ENCODE data around the gene CASS4.

DNA sequence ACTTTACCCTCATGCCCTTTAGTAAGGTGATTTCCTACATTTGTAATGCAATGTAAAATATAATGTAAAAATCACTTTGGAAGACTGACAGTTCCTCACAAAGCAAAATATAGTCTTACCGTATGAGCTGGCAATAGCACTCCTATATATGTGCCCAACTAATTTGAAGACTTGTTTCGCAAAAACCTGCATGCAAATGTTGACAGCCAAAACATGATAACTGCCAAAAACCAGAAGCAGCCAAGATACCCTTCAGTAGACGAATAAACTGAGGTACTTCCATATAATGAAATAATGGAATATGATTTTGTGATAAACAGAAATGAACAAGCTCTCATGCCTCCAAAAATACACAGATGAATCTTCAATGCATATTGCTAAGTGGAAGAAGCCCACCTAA is 33.7 kb upstream of the CASS4 start:
- no peak for TF ChIP-seq POLR2A (IDR thresholded peaks at IDR 0.05)
- TF ChIP-seq, protein P1, sequence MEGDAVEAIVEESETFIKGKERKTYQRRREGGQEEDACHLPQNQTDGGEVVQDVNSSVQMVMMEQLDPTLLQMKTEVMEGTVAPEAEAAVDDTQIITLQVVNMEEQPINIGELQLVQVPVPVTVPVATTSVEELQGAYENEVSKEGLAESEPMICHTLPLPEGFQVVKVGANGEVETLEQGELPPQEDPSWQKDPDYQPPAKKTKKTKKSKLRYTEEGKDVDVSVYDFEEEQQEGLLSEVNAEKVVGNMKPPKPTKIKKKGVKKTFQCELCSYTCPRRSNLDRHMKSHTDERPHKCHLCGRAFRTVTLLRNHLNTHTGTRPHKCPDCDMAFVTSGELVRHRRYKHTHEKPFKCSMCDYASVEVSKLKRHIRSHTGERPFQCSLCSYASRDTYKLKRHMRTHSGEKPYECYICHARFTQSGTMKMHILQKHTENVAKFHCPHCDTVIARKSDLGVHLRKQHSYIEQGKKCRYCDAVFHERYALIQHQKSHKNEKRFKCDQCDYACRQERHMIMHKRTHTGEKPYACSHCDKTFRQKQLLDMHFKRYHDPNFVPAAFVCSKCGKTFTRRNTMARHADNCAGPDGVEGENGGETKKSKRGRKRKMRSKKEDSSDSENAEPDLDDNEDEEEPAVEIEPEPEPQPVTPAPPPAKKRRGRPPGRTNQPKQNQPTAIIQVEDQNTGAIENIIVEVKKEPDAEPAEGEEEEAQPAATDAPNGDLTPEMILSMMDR (IDR thresholded peaks at IDR 0.05): no peak

Measured in right lobe of liver (tissue), 4 donors.